B cell (primary cell): Measurements from ENCODE around the gene SUSD5. TPM values are rescaled to one million over a fixed set of nuclear protein-coding genes. Genes with fewer than 3 reads are reported as not detected.

Source experiments
- ATAC-seq: fragments of 200-7000 bp; cut with Tn5 transposase; one replicate; pipeline ENCODE4 v1.10.0; 2021; ENCODE audit warnings: low read depth, mild to moderate bottlenecking, moderate number of reproducible peaks, moderate library complexity
- CTCF ChIA-PET: fragments of 350-600 bp; sonication (Branson Sonifier 250); formaldehyde crosslinking; loops from one replicate; lab custom pipeline; 2021; ENCODE audit warnings: antibody characterized with exemption, inconsistent platforms; lab: Charles Lee
- POLR2A ChIA-PET: fragments of 350-600 bp; sonication (Branson Sonifier 250); formaldehyde crosslinking; loops from one replicate; lab custom pipeline; 2021; ENCODE audit warnings: antibody characterized with exemption; lab: Charles Lee
- DNase-seq: peaks from one replicate; pipeline ENCODE4 v3.0.0; 2013
- H2AFZ ChIP-seq: 2 replicates; pipeline ENCODE4 v1.6.1; 2012; ENCODE audit warnings: mild to moderate bottlenecking, low read depth, low read length; ENCODE audit not compliant: insufficient read depth, poor library complexity, severe bottlenecking
- H3K27ac ChIP-seq, 2 donors: 1 replicate in 1 of 2; 2 replicates in 1 of 2; pipeline ENCODE4 v1.5.1; 2012 to 2013; ENCODE audit warnings: low read length in 2 of 2, mild to moderate bottlenecking in 2 of 2, moderate library complexity in 1 of 2
- H3K27me3 ChIP-seq, 4 experiments: fragments of 200-600 bp in 1 of 4; sonication (generic) in 1 of 4; replicated peaks in 1 of 4; 1 replicate in 2 of 4; 2 replicates in 2 of 4; pipeline versions ENCODE4 v1.6.1 to v1.7.0; 2013 to 2016; ENCODE audit warnings: low read length in 3 of 4, mild to moderate bottlenecking in 2 of 4, mixed read lengths in 1 of 4, moderate library complexity in 1 of 4; ENCODE audit not compliant: insufficient read depth in 4 of 4, control insufficient read depth in 3 of 4; ENCODE audit errors: control extremely low read depth in 1 of 4
- H3K36me3 ChIP-seq, 2 experiments: replicated peaks in 1 of 2; 1 replicate in 1 of 2; 2 replicates in 1 of 2; pipeline versions ENCODE4 v1.6.1 to v1.7.1; 2013; ENCODE audit warnings: low read length in 1 of 2; ENCODE audit not compliant: insufficient read depth in 2 of 2, control insufficient read depth in 1 of 2; ENCODE audit errors: control extremely low read depth in 1 of 2, extremely low read depth in 1 of 2
- H3K4me1 ChIP-seq, 2 donors: fragments of 200-600 bp in 1 of 2; sonication (generic) in 1 of 2; 1 replicate in 1 of 2; 2 replicates in 1 of 2; pipeline versions ENCODE4 v1.5.1 to v1.6.1; 2013 to 2017; ENCODE audit warnings: low read length in 2 of 2; ENCODE audit not compliant: control insufficient read depth in 2 of 2, insufficient read depth in 2 of 2
- H3K4me2 ChIP-seq: replicated peaks from 2 replicates; pipeline ENCODE3; 2012; ENCODE audit warnings: mild to moderate bottlenecking, low read depth, low read length; ENCODE audit not compliant: poor library complexity, severe bottlenecking
- H3K4me3 ChIP-seq, 5 experiments: fragments of 200-600 bp in 1 of 5; sonication (generic) in 1 of 5; 1 replicate in 3 of 5; 2 replicates in 2 of 5; pipeline versions ENCODE4 v1.5.1 to v1.7.0; 2011 to 2016; ENCODE audit warnings: low read length in 4 of 5, mild to moderate bottlenecking in 4 of 5, low read depth in 2 of 5, control low read depth in 1 of 5, moderate library complexity in 1 of 5; ENCODE audit not compliant: insufficient read depth in 1 of 5; ENCODE audit errors: control extremely low read depth in 1 of 5, extremely low read depth in 1 of 5
- H3K79me2 ChIP-seq: fragments of 200-600 bp; sonication (generic); one replicate; pipeline ENCODE4 v1.6.0; 2016; ENCODE audit warnings: low read length; ENCODE audit not compliant: control insufficient read depth, insufficient read depth
- H3K9ac ChIP-seq: fragments of 200-600 bp; sonication (generic); 2 replicates; pipeline ENCODE4 v1.6.1; 2017; ENCODE audit warnings: mild to moderate bottlenecking, low read length, moderate library complexity
- H3K9me3 ChIP-seq, 3 donors: one replicate each; pipeline versions ENCODE4 v1.6.1 to v1.7.1; 2013; ENCODE audit warnings: low read length in 2 of 3; ENCODE audit not compliant: control insufficient read depth in 2 of 3, insufficient read depth in 1 of 3; ENCODE audit errors: control extremely low read depth in 1 of 3
- H4K20me1 ChIP-seq: 2 replicates; pipeline ENCODE4 v1.6.0; 2012; ENCODE audit warnings: mild to moderate bottlenecking, low read length; ENCODE audit not compliant: insufficient read depth, control insufficient read depth, poor library complexity, severe bottlenecking
- H3K27ac Mint-ChIP-seq: one replicate; pipeline ENCODE4 v1.8.0; 2021; ENCODE audit warnings: mixed read lengths
- H3K27me3 Mint-ChIP-seq: one replicate; pipeline ENCODE4 v1.8.0; 2021; ENCODE audit warnings: mixed read lengths
- H3K4me1 Mint-ChIP-seq: one replicate; pipeline ENCODE4 v1.8.0; 2021; ENCODE audit warnings: mixed read lengths
- H3K4me3 Mint-ChIP-seq: one replicate; pipeline ENCODE4 v1.8.0; 2021; ENCODE audit warnings: mixed read lengths
- H3K9me3 Mint-ChIP-seq: one replicate; pipeline ENCODE4 v1.8.0; 2022; ENCODE audit warnings: mixed read lengths; ENCODE audit not compliant: insufficient read depth
- EZH2 ChIP-seq: IDR thresholded peaks from 2 replicates; pipeline ENCODE4 v1.6.1; 2012; ENCODE audit warnings: borderline replicate concordance, low read depth, mild to moderate bottlenecking, moderate library complexity, low read length; ENCODE audit not compliant: insufficient read depth, poor library complexity, severe bottlenecking
- WGBS: methylation state at CpG from one replicate; pipeline ENCODE4 v1.1.5; 2013; ENCODE audit warnings: missing lambda C conversion rate; ENCODE audit not compliant: insufficient coverage; 5-methylcytosine and 5-hydroxymethylcytosine counted together
- intact Hi-C: fragments of 100-400 bp; cut with micrococcal nuclease; formaldehyde crosslinking; loops from one replicate; pipeline ENCODE4 v1.10.0; 2022
- polyA plus RNA-seq: library from polyadenylated mRNA; depleted of rRNA; stranded (reverse); fragments of >200 nt; gene quantifications from 2 replicates; pipeline ENCODE4 v1.2.3, GENCODE V29; 2012
- total RNA-seq, 2 donors: library from RNA; stranded (reverse); fragments of 120-200 nt in 1 of 2; gene quantifications; 1 replicate in 1 of 2; 2 replicates in 1 of 2; pipeline versions ENCODE4 v1.2.3 to v1.2.4, GENCODE V29; 2013 to 2022
- TF ChIP-seq, protein P1 (sequence below): fragments of 200-600 bp; IDR thresholded peaks from one replicate; pipeline ENCODE4 v1.8.0; 2022; ENCODE audit warnings: antibody characterized with exemption, mild to moderate bottlenecking

The SUSD5 gene
- total and polyA plus RNA-seq, 2 donors (not counting 1 experiment from before 2014, with no cell fraction given): 0.15 to 0.30 TPM

DNA sequence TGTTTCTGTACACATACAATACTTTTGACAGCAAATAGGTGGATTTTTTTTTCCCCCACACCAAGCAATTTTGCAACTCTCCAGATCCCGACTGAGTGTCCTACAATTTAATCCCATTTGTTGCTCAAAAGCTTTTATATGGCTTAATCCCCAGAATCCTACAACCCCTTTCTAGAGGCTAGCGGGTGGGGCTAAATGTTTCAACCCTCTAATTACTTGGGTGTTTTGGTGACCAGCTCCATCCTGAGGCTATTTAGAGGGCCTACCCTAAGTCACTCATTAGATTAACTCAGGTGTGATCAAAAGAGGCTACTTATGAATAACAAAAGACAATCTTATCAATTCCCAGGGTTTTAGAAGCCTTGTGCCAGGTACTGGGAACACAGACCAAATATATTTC, 37.6 kb upstream of the SUSD5 start:
- no peaks in the 10 kb centered on the region for H3K4me1 Mint-ChIP-seq
- no peak for ATAC-seq
- ChIA-PET CTCF (no interaction called here), POLR2A (no interaction called here)
- Histone ChIP-seq H3K9me3 (no peaks in the 10 kb centered on the region), H3K4me1 (no peaks in the 10 kb centered on the region), H3K27me3 (peaks cover 0 to 2% (median 0%) of the 10 kb centered on the region in 4 experiments), H4K20me1 (no peaks in the 10 kb centered on the region), H3K4me3 (no peak overlapping the region), H3K4me2 (no peak overlapping the region), H3K36me3 (no peaks in the 10 kb centered on the region), H3K9ac (no peak overlapping the region), H2AFZ (no peak overlapping the region), H3K27ac (no peak overlapping the region), H3K79me2 (no peaks in the 10 kb centered on the region)
- no CpG with 5 or more reads among the region's 2 CpGs for WGBS
- no peak overlapping the region for H3K27ac Mint-ChIP-seq
- TF ChIP-seq, protein P1, sequence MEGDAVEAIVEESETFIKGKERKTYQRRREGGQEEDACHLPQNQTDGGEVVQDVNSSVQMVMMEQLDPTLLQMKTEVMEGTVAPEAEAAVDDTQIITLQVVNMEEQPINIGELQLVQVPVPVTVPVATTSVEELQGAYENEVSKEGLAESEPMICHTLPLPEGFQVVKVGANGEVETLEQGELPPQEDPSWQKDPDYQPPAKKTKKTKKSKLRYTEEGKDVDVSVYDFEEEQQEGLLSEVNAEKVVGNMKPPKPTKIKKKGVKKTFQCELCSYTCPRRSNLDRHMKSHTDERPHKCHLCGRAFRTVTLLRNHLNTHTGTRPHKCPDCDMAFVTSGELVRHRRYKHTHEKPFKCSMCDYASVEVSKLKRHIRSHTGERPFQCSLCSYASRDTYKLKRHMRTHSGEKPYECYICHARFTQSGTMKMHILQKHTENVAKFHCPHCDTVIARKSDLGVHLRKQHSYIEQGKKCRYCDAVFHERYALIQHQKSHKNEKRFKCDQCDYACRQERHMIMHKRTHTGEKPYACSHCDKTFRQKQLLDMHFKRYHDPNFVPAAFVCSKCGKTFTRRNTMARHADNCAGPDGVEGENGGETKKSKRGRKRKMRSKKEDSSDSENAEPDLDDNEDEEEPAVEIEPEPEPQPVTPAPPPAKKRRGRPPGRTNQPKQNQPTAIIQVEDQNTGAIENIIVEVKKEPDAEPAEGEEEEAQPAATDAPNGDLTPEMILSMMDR: no peak
- no peak for TF ChIP-seq EZH2
- intact Hi-C loops: loop anchor here (10.0 kb wide), 1 partner anchor 121 kb away; no protein-coding TSS in a partner anchor
- no peak overlapping the region for H3K4me3 Mint-ChIP-seq
- no peak for DNase-seq
- H3K27me3 Mint-ChIP-seq: no peaks in the 10 kb centered on the region
- H3K9me3 Mint-ChIP-seq: no peaks in the 10 kb centered on the region

DNA sequence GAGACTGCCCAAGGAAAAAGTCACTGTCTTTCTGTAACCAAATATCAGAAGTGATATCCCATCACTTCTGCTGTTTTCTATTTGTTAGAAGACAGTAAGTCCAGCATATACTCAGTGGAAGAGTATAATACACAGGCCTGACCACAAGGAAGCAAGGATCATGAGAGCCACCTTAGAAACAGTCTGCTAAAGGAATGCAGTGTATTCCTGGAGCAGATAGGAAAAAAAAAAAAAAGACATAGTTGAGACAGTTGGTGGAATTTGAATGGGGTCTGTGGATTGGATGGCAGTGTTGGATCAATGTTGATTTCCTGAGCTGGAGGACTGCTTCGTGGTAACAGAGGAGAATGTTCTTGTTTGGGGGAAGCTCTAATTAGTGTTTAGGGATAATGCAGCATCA, 32.1 kb upstream of the SUSD5 start:
- CTCF ChIA-PET: no interaction called here
- WGBS: no CpG with 5 or more reads among the region's 1 CpG

More for the DNA sequence above, 32.1 kb upstream of the SUSD5 start:
- intact Hi-C loops: loop anchor here (10.0 kb wide), 1 partner anchor 116 kb away; no protein-coding TSS in a partner anchor
- Histone ChIP-seq H3K4me1 (no peaks in the 10 kb centered on the region), H3K79me2 (no peaks in the 10 kb centered on the region), H4K20me1 (no peaks in the 10 kb centered on the region), H3K9me3 (no peaks in the 10 kb centered on the region), H2AFZ (no peak overlapping the region), H3K4me2 (no peak overlapping the region), H3K9ac (no peak overlapping the region), H3K4me3 (no peak overlapping the region), H3K27ac (no peak overlapping the region), H3K36me3 (no peaks in the 10 kb centered on the region), H3K27me3 (peaks cover 0 to 2% (median 0%) of the 10 kb centered on the region in 4 experiments)
- Mint-ChIP-seq H3K9me3 (no peaks in the 10 kb centered on the region), H3K27ac (no peak overlapping the region), H3K4me3 (no peak overlapping the region), H3K27me3 (peaks cover 4% of the 10 kb centered on the region), H3K4me1 (no peaks in the 10 kb centered on the region)
- no peak for TF ChIP-seq EZH2
- TF ChIP-seq, protein P1: no peak
- POLR2A ChIA-PET: no interaction called here
- no peak for DNase-seq
- no peak for ATAC-seq
